ENCODE results near the gene YOD1. TPM values are rescaled to one million over a fixed set of nuclear protein-coding genes. Genes with fewer than 3 reads are reported as not detected.
A peak's percentile ranks its signal among the peaks of the same experiment; 100 is the strongest.

Gene YOD1
- total RNA-seq, 2 experiments from 2014 or later: 6.3 to 7.2 TPM

GRCh38 chr1:207081806-207082205 lies 30.8 kb upstream of the YOD1 start:
- ChIA-PET POLR2A (no interaction called here), CTCF (interaction anchor here (0.6 to 6.9 kb wide), 2 partner anchors 330 to 417 kb away, joined by 3 to 62 read pairs; no protein-coding TSS in a partner anchor)
- Mint-ChIP-seq H3K27ac (no peak overlapping the region), H3K4me1 (ENCODE audit: low read depth) (peaks cover 11% of the 10 kb centered on the region), H3K4me3 (no peak overlapping the region), H3K27me3 (peaks cover 25% of the 10 kb centered on the region), H3K9me3 (no peaks in the 10 kb centered on the region), H3K36me3 (no peaks in the 10 kb centered on the region)
- intact Hi-C loops (cut with micrococcal nuclease): no loop called here
- DNase-seq: no peak

DNA sequence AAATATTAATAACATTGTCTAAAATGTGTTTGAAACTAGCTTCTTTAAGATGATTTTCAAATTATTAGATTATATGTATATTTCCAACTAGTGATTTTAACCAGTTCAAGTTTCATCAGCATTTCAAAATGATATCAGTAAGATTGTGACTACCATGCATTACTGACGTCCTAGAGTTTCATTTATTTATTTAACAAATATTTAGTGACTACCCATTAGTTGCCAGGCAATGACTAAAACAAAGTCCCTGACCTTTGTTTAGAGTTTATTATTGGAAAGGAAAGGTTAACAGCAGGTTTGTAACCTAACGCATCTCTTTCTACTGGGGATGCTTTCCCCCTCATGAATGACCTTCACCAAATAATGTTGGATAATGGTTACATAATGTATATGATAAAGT lies 30.1 kb upstream of the YOD1 start:
- no peak overlapping the region for H3K27ac Mint-ChIP-seq
- DNase-seq: no peak
- peaks cover 11% of the 10 kb centered on the region for H3K4me1 Mint-ChIP-seq (ENCODE audit: low read depth)
- intact Hi-C loops (cut with micrococcal nuclease): no loop called here
- H3K27me3 Mint-ChIP-seq: peaks cover 28% of the 10 kb centered on the region
- no peaks in the 10 kb centered on the region for H3K36me3 Mint-ChIP-seq
- ChIA-PET POLR2A (no interaction called here), CTCF (interaction anchor here (0.6 to 6.9 kb wide), 3 partner anchors 324 to 417 kb away, joined by 3 to 62 read pairs (median 14); no protein-coding TSS in a partner anchor)
- H3K9me3 Mint-ChIP-seq: no peaks in the 10 kb centered on the region
- H3K4me3 Mint-ChIP-seq: no peak overlapping the region

DNA sequence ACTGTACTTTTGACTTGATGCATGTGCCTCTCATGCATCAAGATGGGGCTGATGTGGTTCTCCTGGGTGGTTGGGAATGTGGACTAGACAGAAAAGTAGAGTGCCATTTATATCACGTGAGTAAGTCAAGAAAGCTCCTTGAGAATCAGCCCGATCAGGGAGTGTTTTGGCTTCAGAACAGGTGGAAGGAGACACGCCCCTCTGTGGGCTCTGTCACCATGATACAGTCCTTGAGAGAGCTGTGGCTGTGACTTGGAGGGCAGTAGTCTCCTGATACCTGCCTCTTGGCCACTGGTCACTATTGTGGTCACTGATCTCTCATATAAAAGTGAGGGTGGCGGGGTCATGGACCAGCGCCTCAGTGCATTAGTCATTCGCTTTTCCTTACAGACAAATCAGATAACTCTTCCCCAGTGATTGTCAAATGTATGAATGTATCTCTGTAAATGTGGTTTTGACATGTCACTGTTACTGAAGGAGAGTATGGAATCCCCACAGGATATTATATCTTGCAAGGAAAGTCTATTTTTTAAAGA lies 28.8 kb upstream of the YOD1 start:
- Mint-ChIP-seq H3K36me3 (no peaks in the 10 kb centered on the region), H3K9me3 (no peaks in the 10 kb centered on the region), H3K4me1 (ENCODE audit: low read depth) (peaks cover 5% of the 10 kb centered on the region), H3K27me3 (peaks cover 27% of the 10 kb centered on the region), H3K27ac (no peak overlapping the region), H3K4me3 (no peak overlapping the region)
- POLR2A ChIA-PET: no interaction called here
- DNase-seq: no peak
- CTCF ChIA-PET: interaction anchor here (1.0 to 6.9 kb wide), 10 partner anchors 17 to 419 kb away, joined by 3 to 62 read pairs (median 4); partner anchors contain the start of gene C1orf116
- intact Hi-C loops (cut with micrococcal nuclease): loop anchor here (2.0 to 5.0 kb wide), 2 partner anchors 75 to 147 kb away; no protein-coding TSS in a partner anchor

DNA sequence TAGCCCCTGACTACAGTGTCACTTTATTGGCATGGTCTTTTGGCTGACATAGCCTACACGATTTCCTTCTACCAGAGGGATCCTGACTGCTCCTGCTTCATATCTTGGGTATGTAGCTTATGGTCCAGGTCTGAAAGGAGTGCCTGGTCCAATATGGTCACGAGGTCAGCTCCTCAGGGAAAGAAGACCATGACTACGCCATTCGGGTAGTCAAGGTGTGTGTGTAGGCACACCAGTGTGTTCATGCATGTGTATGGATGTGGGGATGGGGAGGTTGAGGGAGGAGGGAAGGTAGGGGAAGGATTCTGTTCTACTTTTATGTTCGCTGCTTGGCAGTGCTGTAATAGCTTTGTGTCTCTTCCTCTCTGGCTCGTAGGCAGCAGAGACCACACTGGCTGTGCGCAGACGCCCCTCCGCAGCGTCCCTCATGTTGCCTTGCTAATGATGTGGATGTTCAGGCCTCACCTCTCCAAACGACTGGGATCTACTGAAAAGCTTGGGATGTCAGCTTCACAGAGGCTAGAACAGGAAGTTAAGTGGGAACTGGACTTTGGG lies 27.6 kb upstream of the YOD1 start:
- CTCF ChIA-PET: interaction anchor here (0.7 to 3.5 kb wide), 14 partner anchors 13 to 420 kb away, joined by 3 to 24 read pairs (median 4); partner anchors contain the start of gene C1orf116
- intact Hi-C loops (cut with micrococcal nuclease): loop anchor here (2.0 to 5.0 kb wide), 2 partner anchors 74 to 146 kb away; no protein-coding TSS in a partner anchor
- POLR2A ChIA-PET: no interaction called here
- no peak for DNase-seq
- Mint-ChIP-seq H3K27me3 (peaks cover 21% of the 10 kb centered on the region), H3K4me1 (ENCODE audit: low read depth) (peaks cover 2% of the 10 kb centered on the region), H3K9me3 (no peaks in the 10 kb centered on the region), H3K4me3 (no peak overlapping the region), H3K27ac (no peak overlapping the region), H3K36me3 (no peaks in the 10 kb centered on the region)

DNA sequence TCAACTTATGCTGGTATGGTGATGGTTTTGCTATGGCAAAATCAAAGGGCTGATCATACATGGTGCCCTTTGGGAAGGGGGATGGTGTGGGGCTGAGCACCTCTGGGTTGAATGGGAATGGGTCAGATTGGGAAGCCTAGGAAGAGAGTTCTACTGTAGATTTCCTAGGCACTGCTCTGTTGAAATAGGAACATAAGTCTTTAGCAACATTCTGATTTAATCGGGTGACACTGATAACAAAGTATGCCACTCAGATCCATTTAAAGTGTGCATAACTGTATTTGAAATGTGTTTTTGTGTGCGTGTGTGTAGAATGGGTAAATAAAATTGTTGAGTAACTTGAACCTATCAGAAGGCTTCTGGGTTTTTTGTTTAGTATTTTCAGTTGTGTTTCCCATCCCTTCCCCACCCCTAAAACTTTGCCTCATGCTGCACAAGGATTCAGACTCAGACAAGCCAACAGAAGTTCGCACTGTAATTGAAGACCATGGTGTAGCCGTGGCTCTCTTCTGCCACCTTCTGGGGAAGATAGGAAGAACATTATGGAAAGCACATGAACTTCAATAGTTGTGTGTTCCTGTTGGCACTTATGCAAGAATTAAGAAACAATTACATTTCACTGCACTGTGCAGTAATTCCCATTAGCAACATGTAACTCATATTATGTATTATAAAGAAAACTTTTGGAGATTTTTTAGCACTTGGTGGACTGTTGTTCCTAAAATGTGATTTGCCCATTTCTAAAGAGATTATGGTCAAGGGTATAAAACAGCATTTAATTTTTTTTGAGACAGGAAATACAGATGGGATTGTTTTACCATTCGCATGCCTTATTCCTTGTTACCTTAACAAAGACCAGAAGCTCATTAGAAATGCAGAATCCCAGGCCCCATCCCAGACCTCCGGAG lies 26.7 kb upstream of the YOD1 start:
- peaks cover 16% of the 10 kb centered on the region for H3K27me3 Mint-ChIP-seq
- DNase-seq: peak; percentile 70
- POLR2A ChIA-PET: no interaction called here
- H3K4me1 Mint-ChIP-seq (ENCODE audit: low read depth): peaks cover 2% of the 10 kb centered on the region
- CTCF ChIA-PET: interaction anchor here (0.6 to 3.5 kb wide), 13 partner anchors 12 to 421 kb away, joined by 3 to 24 read pairs (median 4); partner anchors contain the start of gene C1orf116
- no peaks in the 10 kb centered on the region for H3K9me3 Mint-ChIP-seq
- no peak overlapping the region for H3K27ac Mint-ChIP-seq
- intact Hi-C loops (cut with micrococcal nuclease): loop anchor here (1.0 to 5.0 kb wide), 3 partner anchors 27 to 145 kb away; no protein-coding TSS in a partner anchor
- H3K36me3 Mint-ChIP-seq: no peaks in the 10 kb centered on the region
- no peak overlapping the region for H3K4me3 Mint-ChIP-seq

DNA sequence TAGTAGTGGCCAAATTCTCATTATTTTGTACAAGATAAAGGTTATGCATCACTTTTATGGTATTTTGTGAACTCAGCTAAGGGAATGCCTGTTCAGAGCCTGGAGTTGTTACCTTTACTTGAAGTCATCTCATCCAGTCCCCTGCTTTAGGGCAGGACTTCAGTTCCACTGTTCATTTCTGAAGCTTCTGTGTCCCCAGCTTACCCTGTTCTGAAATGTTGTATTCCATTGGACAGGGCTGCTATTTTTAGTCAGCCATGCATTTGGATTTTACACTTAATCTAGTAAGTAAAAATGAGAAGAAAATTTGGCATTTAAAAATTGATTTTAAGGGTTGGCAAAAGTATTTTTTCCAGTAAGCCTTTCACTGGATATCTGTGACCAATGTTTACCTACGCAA lies 26.0 kb upstream of the YOD1 start:
- Mint-ChIP-seq H3K4me1 (ENCODE audit: low read depth) (peaks cover 2% of the 10 kb centered on the region), H3K27ac (no peak overlapping the region), H3K9me3 (no peaks in the 10 kb centered on the region), H3K36me3 (no peaks in the 10 kb centered on the region), H3K4me3 (no peak overlapping the region), H3K27me3 (peaks cover 12% of the 10 kb centered on the region)
- intact Hi-C loops (cut with micrococcal nuclease): loop anchor here (1.0 to 5.0 kb wide), 2 partner anchors 27 to 145 kb away; no protein-coding TSS in a partner anchor
- POLR2A ChIA-PET: no interaction called here
- CTCF ChIA-PET: interaction anchor here (0.6 to 3.1 kb wide), 4 partner anchors 22 to 419 kb away, joined by 3 to 12 read pairs (median 5); no protein-coding TSS in a partner anchor
- no peak for DNase-seq

DNA sequence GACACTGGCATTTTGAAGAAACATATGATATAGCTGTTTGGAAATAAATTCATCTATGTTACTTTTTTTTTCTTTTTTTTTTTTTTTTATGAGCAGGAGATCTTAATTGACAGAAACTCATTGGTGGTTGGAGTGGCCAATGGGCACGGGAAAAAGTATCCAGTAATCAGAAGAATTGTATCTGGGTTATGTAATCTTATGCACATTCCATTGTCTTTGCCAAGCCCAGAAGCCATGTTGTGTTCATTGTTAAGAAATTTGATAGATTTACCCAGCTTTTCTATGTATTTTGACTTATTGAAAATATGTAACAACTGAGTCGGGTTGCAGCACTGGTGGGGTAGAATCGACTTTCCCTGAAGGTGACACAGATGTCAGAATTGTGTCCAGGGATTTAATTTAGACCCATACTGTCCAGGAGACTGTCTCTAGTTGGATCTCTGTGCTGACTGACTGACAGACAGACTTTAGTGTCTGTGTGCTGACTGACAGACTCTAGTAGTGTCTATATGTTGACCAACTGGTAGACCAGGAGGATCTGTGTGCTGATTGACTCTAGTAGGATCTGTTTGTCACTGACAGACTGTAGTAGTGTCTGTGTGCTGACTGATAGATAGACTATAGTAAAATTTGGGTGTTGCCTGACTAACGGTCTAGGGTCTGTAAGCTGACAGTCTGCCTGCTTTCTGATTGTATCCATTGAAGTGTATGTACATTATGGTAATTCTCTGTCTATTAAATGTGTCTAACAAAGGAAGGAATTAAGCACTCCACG lies 25.4 kb upstream of the YOD1 start:
- intact Hi-C loops (cut with micrococcal nuclease): loop anchor here (5.0 kb wide), 1 partner anchor 144 kb away; no protein-coding TSS in a partner anchor
- Mint-ChIP-seq H3K4me3 (no peak overlapping the region), H3K9me3 (no peaks in the 10 kb centered on the region), H3K36me3 (no peaks in the 10 kb centered on the region), H3K4me1 (ENCODE audit: low read depth) (peaks cover 2% of the 10 kb centered on the region), H3K27me3 (peaks cover 11% of the 10 kb centered on the region), H3K27ac (no peak overlapping the region)
- ChIA-PET CTCF (interaction anchor here (2.3 to 3.1 kb wide), 2 partner anchors 21 to 26 kb away, joined by 6 to 12 read pairs; no protein-coding TSS in a partner anchor), POLR2A (no interaction called here)
- no peak for DNase-seq

DNA sequence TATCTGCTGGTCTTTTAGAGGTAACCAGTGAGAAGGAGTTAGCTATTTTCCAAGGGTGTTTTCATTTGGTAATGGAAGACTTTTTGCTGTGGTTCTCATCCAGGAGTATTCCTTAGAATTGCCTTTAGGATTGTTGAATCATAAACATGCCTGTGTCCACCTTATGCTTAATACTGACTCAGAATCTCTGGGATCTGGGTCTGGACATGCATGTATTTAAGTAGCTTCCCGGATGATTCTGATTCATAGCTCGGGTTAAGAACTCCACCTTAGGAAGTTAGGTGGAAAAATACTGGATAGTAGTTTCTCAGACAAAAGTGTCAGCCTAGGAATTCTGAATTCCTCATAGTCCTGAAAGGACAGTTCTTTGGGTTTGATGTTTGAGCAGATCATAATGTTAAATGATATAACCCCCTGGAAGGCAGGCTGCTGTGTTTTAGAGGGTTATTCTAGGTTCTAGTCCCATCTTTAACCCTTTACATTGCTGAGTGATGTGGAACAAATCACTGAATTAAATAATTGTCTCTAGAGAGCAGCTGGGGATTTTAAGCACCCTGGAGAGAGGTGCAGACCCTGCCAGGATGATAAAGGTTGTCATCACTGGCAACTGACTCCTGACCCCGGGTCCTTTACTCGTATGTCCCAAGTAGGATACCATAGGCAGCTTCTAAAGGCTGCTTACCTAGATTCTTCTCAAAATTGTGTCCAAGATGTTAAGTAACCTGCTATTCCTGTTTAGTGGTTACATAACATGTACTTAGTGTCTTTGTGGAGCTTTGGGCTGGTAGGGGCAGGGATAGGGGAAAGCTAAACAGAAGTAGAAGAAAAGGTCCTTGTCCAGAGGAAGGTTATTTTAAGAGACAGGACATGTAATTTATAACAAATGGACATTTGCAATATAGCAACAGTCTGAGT lies 23.2 kb upstream of the YOD1 start:
- no peak overlapping the region for H3K4me3 Mint-ChIP-seq
- intact Hi-C loops (cut with micrococcal nuclease): no loop called here
- ChIA-PET POLR2A (no interaction called here), CTCF (interaction anchor here (1.2 to 3.1 kb wide), 8 partner anchors 10 to 426 kb away, joined by 4 to 12 read pairs (median 7); partner anchors contain the start of gene PFKFB2)
- H3K4me1 Mint-ChIP-seq (ENCODE audit: low read depth): peaks cover 9% of the 10 kb centered on the region
- H3K27ac Mint-ChIP-seq: no peak overlapping the region
- no peaks in the 10 kb centered on the region for H3K36me3 Mint-ChIP-seq
- DNase-seq: no peak
- peaks cover 10% of the 10 kb centered on the region for H3K27me3 Mint-ChIP-seq
- no peaks in the 10 kb centered on the region for H3K9me3 Mint-ChIP-seq

- Mint-ChIP-seq H3K4me3 (no peak overlapping the region), H3K9me3 (no peaks in the 10 kb centered on the region), H3K27me3 (peaks cover 5% of the 10 kb centered on the region), H3K36me3 (no peaks in the 10 kb centered on the region), H3K4me1 (ENCODE audit: low read depth) (peaks cover 7% of the 10 kb centered on the region), H3K27ac (no peak overlapping the region)
- no peak for DNase-seq
- intact Hi-C loops (cut with micrococcal nuclease): no loop called here
- CTCF ChIA-PET: interaction anchor here (0.5 to 1.9 kb wide), 3 partner anchors 13 to 44 kb away, joined by 3 to 6 read pairs (median 4); no protein-coding TSS in a partner anchor
- POLR2A ChIA-PET: no interaction called here
Measured at GRCh38 chr1:207072233-207072632, 21.2 kb upstream of the YOD1 start.

DNA sequence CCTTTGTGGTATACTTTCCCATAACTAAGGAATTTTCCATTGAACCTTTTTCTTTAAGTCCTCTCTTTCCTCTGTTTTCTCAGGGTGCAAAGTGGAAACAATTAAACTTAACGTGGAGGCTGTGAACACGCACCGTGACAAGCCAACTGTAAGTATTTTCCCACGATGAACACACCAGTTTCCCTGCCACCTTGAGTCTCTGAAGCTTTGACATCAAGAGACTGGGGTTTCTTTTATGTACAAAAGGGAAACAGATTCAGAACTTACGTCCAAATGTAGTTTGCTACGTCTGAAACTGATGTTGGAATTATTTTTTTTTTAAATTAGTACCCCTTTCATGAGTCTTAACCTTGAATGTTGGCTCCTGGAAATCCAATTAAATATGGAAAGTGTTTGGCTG lies 20.4 kb upstream of the YOD1 start:
- no peak for DNase-seq
- H3K27ac Mint-ChIP-seq: no peak overlapping the region
- no peaks in the 10 kb centered on the region for H3K36me3 Mint-ChIP-seq
- H3K4me3 Mint-ChIP-seq: no peak overlapping the region
- intact Hi-C loops (cut with micrococcal nuclease): no loop called here
- no peaks in the 10 kb centered on the region for H3K9me3 Mint-ChIP-seq
- peaks cover 7% of the 10 kb centered on the region for H3K4me1 Mint-ChIP-seq (ENCODE audit: low read depth)
- ChIA-PET POLR2A (no interaction called here), CTCF (interaction anchor here (0.5 to 1.3 kb wide), 4 partner anchors 12 to 177 kb away, joined by 3 to 4 read pairs (median 4); no protein-coding TSS in a partner anchor)
- H3K27me3 Mint-ChIP-seq: peaks cover 1% of the 10 kb centered on the region
